ENCODE data around the gene ANG. TPM values are rescaled to one million over a fixed set of nuclear protein-coding genes. Genes with fewer than 3 reads are reported as not detected.

Gene ANG
- total and polyA plus RNA-seq, 9 of the 15 experiments (the other 6 are each of a cell fraction or from before 2014, with no cell fraction given), result 0.21 to 0.73 (median 0.34) TPM; not detected in 4

DNA sequence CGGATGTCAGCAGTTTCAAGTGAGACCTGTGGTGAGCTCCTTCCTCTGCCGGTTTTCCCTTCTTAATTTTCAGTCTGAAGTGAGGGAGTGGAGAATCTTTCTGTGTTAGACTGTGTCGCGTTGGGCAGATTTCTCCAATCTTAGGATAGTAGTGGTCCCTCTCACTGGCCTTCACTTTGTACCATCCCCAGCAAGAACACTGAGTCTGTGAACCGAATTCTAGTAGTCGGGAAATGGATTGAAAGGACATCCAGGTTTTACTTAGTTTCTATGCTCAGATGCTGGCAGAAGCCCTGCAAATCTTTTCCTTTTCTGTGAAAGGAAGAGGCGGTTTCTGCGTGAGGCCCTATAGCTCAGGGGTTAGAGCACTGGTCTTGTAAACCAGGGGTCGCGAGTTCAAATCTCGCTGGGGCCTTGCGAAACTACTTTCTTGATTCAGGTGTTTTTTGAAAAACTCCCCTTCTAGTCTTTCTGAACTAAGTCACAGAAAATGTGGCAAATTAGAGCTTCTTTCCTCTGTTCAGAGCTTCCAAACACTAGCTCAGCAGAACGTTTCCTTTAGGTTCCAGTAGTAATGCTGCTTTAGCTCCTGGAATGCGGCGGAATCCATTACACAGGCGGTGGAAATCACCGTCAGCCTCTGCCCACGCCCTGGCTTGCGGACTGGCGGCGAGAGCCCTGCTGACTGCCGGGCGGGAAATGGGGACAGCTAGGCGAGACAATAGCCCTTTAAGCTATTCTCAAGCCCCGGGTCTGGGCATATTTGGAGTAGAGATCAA lies 7.0 kb upstream of the ANG start (continued):
- no peak for TF ChIP-seq EWSR1 (IDR thresholded peaks at IDR 0.05; ENCODE audit: borderline replicate concordance, low read depth, partially characterized antibody)
- TF ChIP-seq DDX20 (tag; IDR thresholded peaks at IDR 0.05; ENCODE audit: low read depth), result no peak
- peak; percentile 25; the same call in 1 of the 2 replicates for TF ChIP-seq MAFK (IDR thresholded peaks at IDR 0.05; ENCODE audit: low read length)
- peak; percentile 62 for TF ChIP-seq RNF2 (IDR thresholded peaks at IDR 0.05)
- TF ChIP-seq MAFG (tag; conservative IDR thresholded peaks at IDR 0.05), result peak; percentile 93
- TF ChIP-seq, protein P1, sequence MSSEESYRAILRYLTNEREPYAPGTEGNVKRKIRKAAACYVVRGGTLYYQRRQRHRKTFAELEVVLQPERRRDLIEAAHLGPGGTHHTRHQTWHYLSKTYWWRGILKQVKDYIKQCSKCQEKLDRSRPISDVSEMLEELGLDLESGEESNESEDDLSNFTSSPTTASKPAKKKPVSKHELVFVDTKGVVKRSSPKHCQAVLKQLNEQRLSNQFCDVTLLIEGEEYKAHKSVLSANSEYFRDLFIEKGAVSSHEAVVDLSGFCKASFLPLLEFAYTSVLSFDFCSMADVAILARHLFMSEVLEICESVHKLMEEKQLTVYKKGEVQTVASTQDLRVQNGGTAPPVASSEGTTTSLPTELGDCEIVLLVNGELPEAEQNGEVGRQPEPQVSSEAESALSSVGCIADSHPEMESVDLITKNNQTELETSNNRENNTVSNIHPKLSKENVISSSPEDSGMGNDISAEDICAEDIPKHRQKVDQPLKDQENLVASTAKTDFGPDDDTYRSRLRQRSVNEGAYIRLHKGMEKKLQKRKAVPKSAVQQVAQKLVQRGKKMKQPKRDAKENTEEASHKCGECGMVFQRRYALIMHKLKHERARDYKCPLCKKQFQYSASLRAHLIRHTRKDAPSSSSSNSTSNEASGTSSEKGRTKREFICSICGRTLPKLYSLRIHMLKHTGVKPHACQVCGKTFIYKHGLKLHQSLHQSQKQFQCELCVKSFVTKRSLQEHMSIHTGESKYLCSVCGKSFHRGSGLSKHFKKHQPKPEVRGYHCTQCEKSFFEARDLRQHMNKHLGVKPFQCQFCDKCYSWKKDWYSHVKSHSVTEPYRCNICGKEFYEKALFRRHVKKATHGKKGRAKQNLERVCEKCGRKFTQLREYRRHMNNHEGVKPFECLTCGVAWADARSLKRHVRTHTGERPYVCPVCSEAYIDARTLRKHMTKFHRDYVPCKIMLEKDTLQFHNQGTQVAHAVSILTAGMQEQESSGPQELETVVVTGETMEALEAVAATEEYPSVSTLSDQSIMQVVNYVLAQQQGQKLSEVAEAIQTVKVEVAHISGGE (CRISPR knock-in tag; IDR thresholded peaks at IDR 0.05), result no peak
- no peak for TF ChIP-seq KAT2B (IDR thresholded peaks at IDR 0.05; ENCODE audit: low read depth, low read length)
- 0 out of 2 replicates have a peak, but pooled peaks have one; percentile 32 for TF ChIP-seq ZBTB7A (IDR thresholded peaks at IDR 0.05; ENCODE audit: borderline replicate concordance, control insufficient read depth, low read depth, low read length)
- TF ChIP-seq SRSF9 (IDR thresholded peaks at IDR 0.05; ENCODE audit: borderline replicate concordance, low read depth, low read length), result no peak
- TF ChIP-seq ZNF184 (CRISPR knock-in tag; IDR thresholded peaks at IDR 0.05), result no peak
- TF ChIP-seq TCF7L2 (IDR thresholded peaks at IDR 0.05; ENCODE audit: low read depth, low read length), result no peak
- peak; percentile 99 for TF ChIP-seq POLR2H (tag; IDR thresholded peaks at IDR 0.05; ENCODE audit: low read depth)
- TF ChIP-seq CBX3 (IDR thresholded peaks at IDR 0.05; ENCODE audit: borderline replicate concordance in 1 of 2, low read length in 2 of 2), result no peak
- TF ChIP-seq, protein P2, sequence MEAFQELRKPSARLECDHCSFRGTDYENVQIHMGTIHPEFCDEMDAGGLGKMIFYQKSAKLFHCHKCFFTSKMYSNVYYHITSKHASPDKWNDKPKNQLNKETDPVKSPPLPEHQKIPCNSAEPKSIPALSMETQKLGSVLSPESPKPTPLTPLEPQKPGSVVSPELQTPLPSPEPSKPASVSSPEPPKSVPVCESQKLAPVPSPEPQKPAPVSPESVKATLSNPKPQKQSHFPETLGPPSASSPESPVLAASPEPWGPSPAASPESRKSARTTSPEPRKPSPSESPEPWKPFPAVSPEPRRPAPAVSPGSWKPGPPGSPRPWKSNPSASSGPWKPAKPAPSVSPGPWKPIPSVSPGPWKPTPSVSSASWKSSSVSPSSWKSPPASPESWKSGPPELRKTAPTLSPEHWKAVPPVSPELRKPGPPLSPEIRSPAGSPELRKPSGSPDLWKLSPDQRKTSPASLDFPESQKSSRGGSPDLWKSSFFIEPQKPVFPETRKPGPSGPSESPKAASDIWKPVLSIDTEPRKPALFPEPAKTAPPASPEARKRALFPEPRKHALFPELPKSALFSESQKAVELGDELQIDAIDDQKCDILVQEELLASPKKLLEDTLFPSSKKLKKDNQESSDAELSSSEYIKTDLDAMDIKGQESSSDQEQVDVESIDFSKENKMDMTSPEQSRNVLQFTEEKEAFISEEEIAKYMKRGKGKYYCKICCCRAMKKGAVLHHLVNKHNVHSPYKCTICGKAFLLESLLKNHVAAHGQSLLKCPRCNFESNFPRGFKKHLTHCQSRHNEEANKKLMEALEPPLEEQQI (IDR thresholded peaks at IDR 0.05), result no peak
- TF ChIP-seq, protein P3, sequence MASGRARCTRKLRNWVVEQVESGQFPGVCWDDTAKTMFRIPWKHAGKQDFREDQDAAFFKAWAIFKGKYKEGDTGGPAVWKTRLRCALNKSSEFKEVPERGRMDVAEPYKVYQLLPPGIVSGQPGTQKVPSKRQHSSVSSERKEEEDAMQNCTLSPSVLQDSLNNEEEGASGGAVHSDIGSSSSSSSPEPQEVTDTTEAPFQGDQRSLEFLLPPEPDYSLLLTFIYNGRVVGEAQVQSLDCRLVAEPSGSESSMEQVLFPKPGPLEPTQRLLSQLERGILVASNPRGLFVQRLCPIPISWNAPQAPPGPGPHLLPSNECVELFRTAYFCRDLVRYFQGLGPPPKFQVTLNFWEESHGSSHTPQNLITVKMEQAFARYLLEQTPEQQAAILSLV (tag; IDR thresholded peaks at IDR 0.05), result no peak
- no peak for TF ChIP-seq MYBL2 (IDR thresholded peaks at IDR 0.05; ENCODE audit: low read depth)
- no peak for TF ChIP-seq MYBL2 (CRISPR knock-in tag; IDR thresholded peaks at IDR 0.05; ENCODE audit: borderline replicate concordance)
- no peak for TF ChIP-seq SP1 (CRISPR knock-in tag; IDR thresholded peaks at IDR 0.05)
- no peak for TF ChIP-seq SAFB2 (IDR thresholded peaks at IDR 0.05; ENCODE audit: borderline replicate concordance, low read depth, low read length, severe bottlenecking)
- TF ChIP-seq NR2C2 (CRISPR knock-in tag; IDR thresholded peaks at IDR 0.05), result no peak
- peak; percentile 17; the same call in 1 of the 2 replicates for TF ChIP-seq NR2C2 (tag; IDR thresholded peaks at IDR 0.05)
